ENCODE results near the gene CTTN. TPM values are rescaled to one million over a fixed set of nuclear protein-coding genes. Genes with fewer than 3 reads are reported as not detected.

The CTTN gene
- total RNA-seq, 6 experiments from 2014 or later = 365 to 411 (median 374) TPM

DNA sequence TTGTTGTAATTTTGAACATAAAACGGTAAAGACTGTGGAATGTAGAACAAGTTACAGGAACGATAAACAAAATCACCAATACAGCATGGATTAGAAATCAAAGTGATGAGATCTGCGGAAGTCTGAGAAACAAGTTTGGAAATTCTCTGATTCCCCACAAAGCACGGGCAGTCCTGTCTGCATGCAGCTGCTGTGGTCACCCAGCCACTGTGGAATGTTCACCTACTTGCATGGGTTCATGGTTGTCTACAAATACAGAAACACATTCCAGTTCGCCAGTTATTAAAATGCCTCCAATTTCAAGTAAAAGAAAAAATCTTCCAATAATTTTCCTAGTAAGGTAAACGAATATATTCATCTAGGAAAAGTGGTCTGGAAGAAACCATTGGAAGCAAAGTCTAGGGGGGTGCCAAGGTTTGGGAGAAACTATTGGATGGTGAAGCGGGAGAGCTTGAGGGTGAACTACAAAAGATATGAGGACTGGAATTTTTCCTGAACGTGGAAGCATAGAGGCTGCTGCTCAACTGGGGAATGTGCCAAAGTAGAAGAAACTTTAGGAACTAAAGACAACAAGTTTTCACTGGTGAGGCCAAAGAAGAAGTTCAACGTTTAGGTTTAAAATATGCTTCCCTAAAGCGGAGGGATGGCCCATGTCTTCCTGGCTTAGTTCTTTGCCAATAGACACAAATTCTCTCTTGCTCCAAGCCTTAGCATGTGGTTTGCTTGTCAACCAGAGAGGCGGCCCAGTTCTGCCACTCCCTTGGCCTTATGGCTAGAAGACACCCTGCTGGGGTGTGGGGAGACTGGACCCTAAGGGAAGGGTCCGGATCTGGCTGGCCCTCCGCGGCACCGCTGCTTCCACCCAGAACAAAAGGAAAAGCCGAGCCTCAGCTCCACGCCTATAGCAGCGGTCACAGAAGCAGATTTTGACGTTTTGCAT is 70.2 kb downstream of the CTTN start:
- no peaks in the 10 kb centered on the region for H3K4me1 Mint-ChIP-seq (ENCODE audit: low read depth)
- no peak overlapping the region for H3K4me3 Mint-ChIP-seq
- TF ChIP-seq, protein P1, sequence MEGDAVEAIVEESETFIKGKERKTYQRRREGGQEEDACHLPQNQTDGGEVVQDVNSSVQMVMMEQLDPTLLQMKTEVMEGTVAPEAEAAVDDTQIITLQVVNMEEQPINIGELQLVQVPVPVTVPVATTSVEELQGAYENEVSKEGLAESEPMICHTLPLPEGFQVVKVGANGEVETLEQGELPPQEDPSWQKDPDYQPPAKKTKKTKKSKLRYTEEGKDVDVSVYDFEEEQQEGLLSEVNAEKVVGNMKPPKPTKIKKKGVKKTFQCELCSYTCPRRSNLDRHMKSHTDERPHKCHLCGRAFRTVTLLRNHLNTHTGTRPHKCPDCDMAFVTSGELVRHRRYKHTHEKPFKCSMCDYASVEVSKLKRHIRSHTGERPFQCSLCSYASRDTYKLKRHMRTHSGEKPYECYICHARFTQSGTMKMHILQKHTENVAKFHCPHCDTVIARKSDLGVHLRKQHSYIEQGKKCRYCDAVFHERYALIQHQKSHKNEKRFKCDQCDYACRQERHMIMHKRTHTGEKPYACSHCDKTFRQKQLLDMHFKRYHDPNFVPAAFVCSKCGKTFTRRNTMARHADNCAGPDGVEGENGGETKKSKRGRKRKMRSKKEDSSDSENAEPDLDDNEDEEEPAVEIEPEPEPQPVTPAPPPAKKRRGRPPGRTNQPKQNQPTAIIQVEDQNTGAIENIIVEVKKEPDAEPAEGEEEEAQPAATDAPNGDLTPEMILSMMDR (IDR thresholded peaks at IDR 0.05) = no peak
- peaks cover 29% of the 10 kb centered on the region for H3K27me3 Mint-ChIP-seq (ENCODE audit: insufficient read depth)
- no peaks in the 10 kb centered on the region for H3K9me3 Mint-ChIP-seq
- H3K36me3 Mint-ChIP-seq (ENCODE audit: low read depth) = no peaks in the 10 kb centered on the region
- H3K27ac Mint-ChIP-seq = no peak overlapping the region
- no peak for DNase-seq

DNA sequence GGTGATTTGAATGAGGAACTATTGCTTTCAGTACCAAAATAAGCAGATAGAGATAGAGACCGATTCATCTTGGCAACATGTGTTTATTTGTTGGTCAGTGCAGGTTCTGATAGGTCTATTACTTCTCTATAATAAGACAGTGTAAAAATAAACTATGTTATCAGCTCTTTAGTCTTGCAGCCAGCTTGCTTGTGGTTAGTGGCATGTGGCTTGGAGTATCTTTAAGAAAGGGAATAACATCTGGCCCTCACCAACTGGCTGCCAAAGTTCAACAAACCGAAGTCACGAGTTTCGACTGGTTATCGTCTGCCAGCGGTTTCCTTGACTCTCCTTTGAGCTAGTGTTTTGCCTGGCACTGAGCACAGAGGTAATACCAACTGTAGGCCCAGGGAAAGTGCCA is 71.8 kb downstream of the CTTN start:
- TF ChIP-seq, protein P1 (IDR thresholded peaks at IDR 0.05) = no peak
- Mint-ChIP-seq H3K27ac (no peak overlapping the region), H3K9me3 (no peaks in the 10 kb centered on the region), H3K4me1 (ENCODE audit: low read depth) (no peaks in the 10 kb centered on the region), H3K4me3 (no peak overlapping the region), H3K27me3 (ENCODE audit: insufficient read depth) (peaks cover 30% of the 10 kb centered on the region), H3K36me3 (ENCODE audit: low read depth) (no peaks in the 10 kb centered on the region)
- no peak for DNase-seq

DNA sequence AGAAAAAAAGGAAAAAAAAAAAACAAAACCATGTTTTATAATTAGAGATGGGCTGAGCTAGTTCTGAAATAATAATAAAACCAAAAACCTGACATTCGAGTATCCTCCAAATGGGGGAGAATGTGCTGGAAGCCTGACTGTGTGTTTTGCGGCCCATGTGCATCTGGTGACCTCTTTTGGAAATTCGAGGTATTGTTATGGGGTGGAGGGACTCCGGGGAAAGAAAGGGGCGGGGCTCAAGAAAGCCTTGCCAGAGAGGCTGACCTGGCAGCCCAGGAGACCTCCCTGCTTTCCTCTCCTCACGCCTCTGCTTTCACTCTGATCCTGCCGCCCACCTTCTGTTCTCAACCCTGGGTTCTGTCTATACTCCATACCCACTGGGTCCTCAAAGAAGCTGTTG is 72.9 kb downstream of the CTTN start:
- TF ChIP-seq, protein P1 (IDR thresholded peaks at IDR 0.05) = peak; percentile 38; the same call in 1 of the 2 replicates
- no peaks in the 10 kb centered on the region for H3K36me3 Mint-ChIP-seq (ENCODE audit: low read depth)
- no peaks in the 10 kb centered on the region for H3K4me1 Mint-ChIP-seq (ENCODE audit: low read depth)
- H3K4me3 Mint-ChIP-seq = no peak overlapping the region
- peaks cover 36% of the 10 kb centered on the region for H3K27me3 Mint-ChIP-seq (ENCODE audit: insufficient read depth)
- DNase-seq = peak; percentile 14
- H3K27ac Mint-ChIP-seq = no peak overlapping the region
- no peaks in the 10 kb centered on the region for H3K9me3 Mint-ChIP-seq

DNA sequence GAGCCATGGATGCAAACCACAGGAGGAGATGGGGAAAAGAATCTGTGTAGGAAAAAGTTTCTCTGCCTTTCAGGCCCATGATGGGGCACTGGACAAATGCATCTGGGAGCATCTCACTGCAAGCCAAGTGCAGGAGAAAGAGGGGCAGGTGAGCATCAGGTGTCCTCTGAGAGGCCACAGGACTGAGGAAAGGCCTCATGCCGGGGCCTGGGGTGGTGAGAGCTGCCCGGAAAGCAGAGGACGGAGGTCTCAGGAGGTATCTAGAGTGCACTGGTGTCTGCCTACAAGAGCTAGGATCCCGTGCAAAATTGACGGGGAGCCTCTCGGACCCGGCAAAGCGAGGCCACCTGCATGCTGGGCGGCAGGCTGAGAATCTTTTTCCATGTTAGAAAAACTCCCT is 73.9 kb downstream of the CTTN start:
- TF ChIP-seq, protein P1 (IDR thresholded peaks at IDR 0.05) = no peak
- Mint-ChIP-seq H3K27ac (no peak overlapping the region), H3K9me3 (no peaks in the 10 kb centered on the region), H3K4me3 (no peak overlapping the region), H3K4me1 (ENCODE audit: low read depth) (no peaks in the 10 kb centered on the region), H3K27me3 (ENCODE audit: insufficient read depth) (peaks cover 42% of the 10 kb centered on the region), H3K36me3 (ENCODE audit: low read depth) (no peaks in the 10 kb centered on the region)
- DNase-seq = no peak

DNA sequence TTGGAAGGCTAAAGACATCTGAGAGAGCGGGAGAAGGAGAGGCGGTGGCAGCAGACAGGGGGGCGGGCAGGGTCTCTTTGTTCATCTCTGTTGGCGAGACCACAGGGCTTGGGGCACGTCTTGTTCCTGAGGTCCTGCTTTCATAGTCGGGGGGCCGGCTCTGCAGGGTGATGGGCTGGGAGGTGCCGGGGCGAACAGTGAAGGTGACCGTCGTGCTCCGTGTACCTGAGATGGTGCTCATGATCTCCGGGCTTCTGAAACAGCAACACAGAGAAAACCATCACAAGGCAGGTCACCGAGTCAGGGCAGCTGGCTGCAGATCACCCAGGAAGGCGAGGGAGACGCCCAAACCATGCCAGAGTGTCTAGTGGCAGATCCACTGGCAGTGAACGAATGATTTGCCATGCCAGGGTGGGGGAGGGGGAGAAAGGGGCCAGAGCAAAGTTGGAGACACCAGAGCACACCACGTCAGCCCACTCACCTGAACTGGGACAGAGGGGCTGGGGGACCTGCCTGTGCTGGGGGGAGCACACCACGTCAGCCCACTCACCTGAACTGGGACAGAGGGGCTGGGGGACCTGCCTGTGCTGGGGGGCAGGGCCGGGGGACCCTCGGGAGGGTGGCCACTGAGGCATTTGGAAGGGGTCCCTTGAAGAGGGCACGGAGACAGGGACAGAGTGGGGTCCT is 75.0 kb downstream of the CTTN start:
- no peak overlapping the region for H3K27ac Mint-ChIP-seq
- H3K9me3 Mint-ChIP-seq = no peaks in the 10 kb centered on the region
- peaks cover 48% of the 10 kb centered on the region for H3K27me3 Mint-ChIP-seq (ENCODE audit: insufficient read depth)
- no peak overlapping the region for H3K4me3 Mint-ChIP-seq
- no peak for DNase-seq
- TF ChIP-seq, protein P1 (IDR thresholded peaks at IDR 0.05) = no peak
- H3K36me3 Mint-ChIP-seq (ENCODE audit: low read depth) = no peaks in the 10 kb centered on the region
- H3K4me1 Mint-ChIP-seq (ENCODE audit: low read depth) = no peaks in the 10 kb centered on the region
